BLaER1 treated with 17β-estradiol and CSF1 and Interleukin-3, amounts not matched to agents 10 nM and 100 nM (cell line): ENCODE measurements around the gene GRK5.
"Not testable (repeated sequence)": the region's sequence is repeated elsewhere in the genome, so short reads cannot be mapped to it uniquely, and the experiment has no call there.

Experiments used
- H3K27ac ChIP-seq, 11 experiments: shearing (Covaris generic); formaldehyde crosslinking; 2 replicates each; pipeline ENCODE4 v1.8.1; 2022
- H3K27me3 ChIP-seq, 11 experiments: shearing (Covaris generic); formaldehyde crosslinking; 2 replicates each; pipeline ENCODE4 v1.8.1; 2022
- H3K36me3 ChIP-seq, 11 experiments: shearing (Covaris generic); formaldehyde crosslinking; 2 replicates each; pipeline ENCODE4 v1.8.1; 2022
- H3K4me1 ChIP-seq, 10 experiments: shearing (Covaris generic); formaldehyde crosslinking; 2 replicates each; pipeline ENCODE4 v1.8.1; 2022
- H3K4me2 ChIP-seq, 11 experiments: shearing (Covaris generic); formaldehyde crosslinking; 2 replicates each; pipeline ENCODE4 v1.8.1; 2022
- H3K4me3 ChIP-seq, 10 experiments: shearing (Covaris generic); formaldehyde crosslinking; 2 replicates each; pipeline ENCODE4 v1.8.1; 2022
- H3K9ac ChIP-seq, 11 experiments: shearing (Covaris generic); formaldehyde crosslinking; 2 replicates each; pipeline ENCODE4 v1.8.1; 2022
- H3K9me3 ChIP-seq, 11 experiments: shearing (Covaris generic); formaldehyde crosslinking; replicated peaks in 1 of 11; 2 replicates each; pipeline ENCODE4 v1.8.1; 2022
- H4K20me1 ChIP-seq, 11 experiments: shearing (Covaris generic); formaldehyde crosslinking; 2 replicates each; pipeline ENCODE4 v1.8.1; 2022
- Cebpa-rat ChIP-seq, 11 experiments: shearing (Covaris generic); IDR thresholded peaks; 2 replicates each; pipeline ENCODE4 v1.8.1; 2022

GRK5 gene

DNA sequence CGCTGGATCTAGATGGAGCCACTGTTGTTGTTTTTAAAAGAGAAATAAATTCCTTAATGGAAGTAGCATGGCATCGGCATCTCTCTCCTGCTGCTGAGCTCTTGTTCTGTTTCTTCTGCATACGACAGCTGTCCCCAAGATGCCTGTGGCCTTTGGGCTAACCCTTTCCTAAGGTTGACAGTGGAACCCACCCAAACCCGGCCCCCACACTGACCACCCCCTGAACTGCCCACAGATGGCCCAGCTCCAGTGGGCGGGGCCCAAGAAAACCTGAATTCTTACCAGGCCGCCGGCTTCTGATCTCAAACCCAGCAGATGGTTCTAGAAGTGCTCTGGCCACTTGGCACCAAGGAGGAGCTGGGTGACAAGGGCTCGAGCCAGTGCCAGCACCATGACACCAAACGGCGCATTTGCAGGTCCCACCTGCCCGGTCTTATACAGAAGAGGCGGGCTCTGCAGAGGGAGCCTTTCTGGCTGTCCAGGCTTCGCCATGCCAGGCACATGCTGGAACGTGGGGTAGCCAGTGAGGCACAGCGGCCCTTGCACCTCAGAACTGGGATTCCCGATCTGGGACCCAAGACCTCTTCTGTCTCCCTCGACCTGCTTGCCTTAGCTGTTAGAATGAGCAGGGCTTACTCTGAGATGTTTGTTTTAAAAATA is 252.4 kb downstream of the GRK5 start:
- Histone ChIP-seq H3K4me1 (peaks cover 4 to 42% (median 37%) of the 10 kb centered on the region in 10 experiments; a peak in 19 of 20 replicates), H3K4me2 (no peak overlapping the region), H3K4me3 (no peak overlapping the region), H3K27me3 (0 out of 22 replicates have a peak, but pooled peaks cover 0 to 8% (median 0%) of the 10 kb centered on the region in 11 experiments), H3K9me3 (peaks cover 13 to 24% (median 17%) of the 10 kb centered on the region in 11 experiments), H3K36me3 (no peaks in the 10 kb centered on the region; a peak in 1 of 22 replicates), H4K20me1 (no peaks in the 10 kb centered on the region; a peak in 1 of 22 replicates), H3K9ac (no peak overlapping the region), H3K27ac (no peak overlapping the region)
- no peak for TF ChIP-seq Cebpa-rat (IDR thresholded peaks at IDR 0.05)

DNA sequence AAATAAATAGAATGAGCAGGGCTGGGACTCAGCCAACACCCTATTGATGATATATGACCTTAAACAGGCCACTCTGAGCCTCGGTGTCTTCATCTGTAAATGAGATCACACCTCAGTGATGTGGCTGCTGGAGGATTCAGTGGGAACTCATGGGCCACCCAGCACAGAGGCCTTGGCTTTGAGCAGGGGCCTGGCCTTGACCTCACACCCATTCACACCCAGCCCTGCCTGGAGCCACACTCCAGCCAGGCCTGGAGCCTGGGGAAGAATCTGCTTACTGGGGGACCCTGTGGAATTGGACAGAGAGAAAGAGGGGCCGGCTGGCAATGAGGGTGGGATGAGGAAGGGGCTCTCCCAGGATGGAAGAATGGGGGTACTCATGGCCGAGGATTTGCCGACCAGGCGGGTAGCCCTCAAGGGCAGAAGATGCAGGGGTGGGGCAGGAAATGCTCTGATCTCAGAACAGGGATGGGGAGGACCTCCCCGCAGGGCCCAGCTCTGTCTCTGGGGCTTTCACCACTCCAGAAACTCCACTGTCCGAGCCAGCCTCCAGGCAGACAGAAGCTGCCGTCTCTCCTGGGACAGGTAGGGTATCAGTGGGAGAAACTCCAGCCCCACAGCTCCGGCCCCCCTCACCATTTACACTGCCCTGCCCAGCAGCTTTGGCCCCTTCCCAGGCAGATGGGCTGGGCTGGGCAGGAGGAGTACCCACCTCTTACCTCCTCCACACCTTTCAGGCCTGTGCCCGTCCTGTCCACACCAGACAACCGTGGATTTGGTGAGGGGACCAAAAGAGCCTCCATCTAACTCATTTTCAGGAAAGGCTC is 253.2 kb downstream of the GRK5 start:
- Histone ChIP-seq H3K4me2 (peak overlapping the region in 9 of 11 experiments; percentile 25 to 79 (median 51); a peak in 17 of 22 replicates), H3K4me1 (peaks cover 4 to 38% (median 33%) of the 10 kb centered on the region in 10 experiments; a peak in 19 of 20 replicates)

DNA sequence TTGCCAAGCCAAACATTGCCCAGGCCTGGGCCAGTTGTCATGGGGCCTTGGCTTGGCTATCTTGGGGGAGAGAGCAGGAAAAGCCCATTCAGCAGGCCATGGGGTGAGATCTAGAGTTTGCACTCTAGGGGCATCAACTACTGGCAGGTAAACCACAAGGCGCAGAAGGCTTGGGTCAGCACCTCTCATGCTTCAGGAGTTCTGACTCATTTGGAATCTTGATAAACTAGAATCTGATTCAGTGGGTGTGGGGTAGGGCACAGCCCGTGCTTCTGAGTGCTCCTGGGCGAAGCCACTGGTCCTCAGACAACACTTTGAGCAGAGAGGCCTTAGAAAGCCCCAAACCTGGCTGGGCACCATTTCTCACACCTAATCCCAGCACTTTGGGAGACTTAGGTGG is 254.0 kb downstream of the GRK5 start:
- H4K20me1 ChIP-seq = no peaks in the 10 kb centered on the region; a peak in 1 of 22 replicates
- no peak for TF ChIP-seq Cebpa-rat (IDR thresholded peaks at IDR 0.05)
- no peak overlapping the region for H3K9ac ChIP-seq
- H3K27ac ChIP-seq = no peak overlapping the region
- no peak overlapping the region for H3K4me3 ChIP-seq
- H3K9me3 ChIP-seq = peaks cover 13 to 24% (median 17%) of the 10 kb centered on the region in 11 experiments
- H3K27me3 ChIP-seq = 0 out of 22 replicates have a peak, but pooled peaks cover 0 to under 1% (median 0%) of the 10 kb centered on the region in 11 experiments
- peaks cover 6 to 34% (median 30%) of the 10 kb centered on the region in 10 experiments for H3K4me1 ChIP-seq
- peak overlapping the region in 9 of 11 experiments; percentile 25 to 79 (median 51); a peak in 17 of 22 replicates for H3K4me2 ChIP-seq
- no peaks in the 10 kb centered on the region; a peak in 1 of 22 replicates for H3K36me3 ChIP-seq

More for the DNA sequence above, 253.2 kb downstream of the GRK5 start:
- no peak overlapping the region for H3K27ac ChIP-seq
- H3K9me3 ChIP-seq = peaks cover 13 to 24% (median 17%) of the 10 kb centered on the region in 11 experiments
- no peak overlapping the region for H3K9ac ChIP-seq
- no peaks in the 10 kb centered on the region; a peak in 1 of 22 replicates for H4K20me1 ChIP-seq
- H3K36me3 ChIP-seq = no peaks in the 10 kb centered on the region; a peak in 1 of 22 replicates
- no peak for TF ChIP-seq Cebpa-rat (IDR thresholded peaks at IDR 0.05)
- H3K27me3 ChIP-seq = 0 out of 22 replicates have a peak, but pooled peaks cover 0 to 8% (median 0%) of the 10 kb centered on the region in 11 experiments
- H3K4me3 ChIP-seq = no peak overlapping the region

DNA sequence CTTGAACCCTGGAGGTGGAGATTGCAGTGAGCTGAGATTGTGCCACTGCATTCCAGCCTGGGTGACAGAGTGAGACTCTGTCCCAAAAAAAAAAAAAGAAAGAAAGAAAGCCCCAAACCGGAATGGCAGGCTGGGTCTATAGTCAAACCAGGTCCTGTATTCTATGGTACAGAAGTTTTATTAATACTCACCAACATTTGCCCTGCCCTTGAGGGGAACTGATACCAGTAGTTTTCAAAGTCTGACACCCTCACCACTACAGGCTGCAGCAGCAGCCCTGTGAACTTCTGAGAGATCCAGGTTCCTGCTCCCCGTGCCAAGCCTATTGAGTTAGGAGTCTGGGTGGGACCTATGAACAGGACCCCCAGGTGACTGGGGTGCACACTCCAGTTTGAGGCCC is 254.6 kb downstream of the GRK5 start:
- no peaks in the 10 kb centered on the region for H4K20me1 ChIP-seq
- H3K36me3 ChIP-seq = no peaks in the 10 kb centered on the region; a peak in 1 of 22 replicates
- peak overlapping the region in 1 of 11 experiments; percentile 67; a peak in 3 of 22 replicates for H3K4me2 ChIP-seq
- H3K27ac ChIP-seq = no peak overlapping the region
- no peak overlapping the region for H3K9ac ChIP-seq
- no peak for TF ChIP-seq Cebpa-rat (IDR thresholded peaks at IDR 0.05)
- H3K4me1 ChIP-seq = peaks cover 12 to 34% (median 30%) of the 10 kb centered on the region in 10 experiments
- no peaks in the 10 kb centered on the region for H3K27me3 ChIP-seq
- no peak overlapping the region for H3K4me3 ChIP-seq
- peaks cover 13 to 24% (median 17%) of the 10 kb centered on the region in 11 experiments for H3K9me3 ChIP-seq

DNA sequence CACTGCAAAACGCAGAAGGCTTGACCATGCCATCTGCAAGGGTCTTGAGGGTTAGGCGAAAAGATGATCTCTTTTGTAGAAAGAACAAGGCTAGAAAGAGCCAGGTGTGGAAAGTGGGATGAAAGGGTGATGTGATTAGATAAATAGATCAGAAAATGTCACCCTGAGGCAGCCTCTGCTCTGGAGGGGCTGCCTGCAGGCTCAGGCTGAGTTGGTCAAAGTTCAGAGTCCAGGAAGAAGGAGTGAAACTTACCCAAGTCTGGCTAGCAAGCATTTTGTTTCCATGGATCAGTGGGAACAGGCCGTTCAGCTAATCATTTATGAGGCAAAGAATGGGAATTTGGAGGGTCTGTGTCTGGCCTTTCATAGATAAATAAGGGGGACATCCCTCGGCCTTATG is 255.4 kb downstream of the GRK5 start:
- Histone ChIP-seq H4K20me1 (no peaks in the 10 kb centered on the region), H3K4me1 (peaks cover 13 to 33% (median 29%) of the 10 kb centered on the region in 10 experiments), H3K4me3 (no peak overlapping the region), H3K27ac (no peak overlapping the region), H3K9ac (no peak overlapping the region), H3K36me3 (no peaks in the 10 kb centered on the region; a peak in 1 of 22 replicates), H3K4me2 (no peak overlapping the region), H3K9me3 (peaks cover 13 to 24% (median 17%) of the 10 kb centered on the region in 11 experiments), H3K27me3 (no peaks in the 10 kb centered on the region)
- no peak for TF ChIP-seq Cebpa-rat (IDR thresholded peaks at IDR 0.05)

DNA sequence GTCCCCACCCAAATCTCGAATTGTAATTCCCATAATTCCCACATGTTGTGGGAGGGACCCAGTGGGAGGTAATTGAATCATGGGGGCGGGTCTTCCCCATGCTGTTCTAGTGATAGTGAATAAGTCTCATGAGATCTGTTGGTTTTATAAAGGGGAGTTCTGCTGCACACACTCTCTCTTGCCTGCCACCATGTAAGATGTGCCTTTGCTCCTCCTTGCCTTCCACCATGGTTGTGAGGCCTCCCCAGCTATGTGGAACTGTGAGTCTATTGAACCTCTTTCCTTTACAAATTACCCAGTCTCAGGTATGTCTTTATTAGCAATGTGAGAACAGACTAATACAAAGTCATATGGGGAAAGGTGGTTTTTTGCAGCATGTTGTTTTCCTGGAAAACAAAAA is 255.8 kb downstream of the GRK5 start:
- not testable (repeated sequence) for H4K20me1 ChIP-seq, H3K4me3 ChIP-seq, H3K27ac ChIP-seq, H3K9ac ChIP-seq, H3K36me3 ChIP-seq, H3K27me3 ChIP-seq, H3K4me2 ChIP-seq
- peaks cover 13 to 34% (median 30%) of the 10 kb centered on the region in 10 experiments for H3K4me1 ChIP-seq
- H3K9me3 ChIP-seq = peaks cover 13 to 24% (median 17%) of the 10 kb centered on the region in 11 experiments

DNA sequence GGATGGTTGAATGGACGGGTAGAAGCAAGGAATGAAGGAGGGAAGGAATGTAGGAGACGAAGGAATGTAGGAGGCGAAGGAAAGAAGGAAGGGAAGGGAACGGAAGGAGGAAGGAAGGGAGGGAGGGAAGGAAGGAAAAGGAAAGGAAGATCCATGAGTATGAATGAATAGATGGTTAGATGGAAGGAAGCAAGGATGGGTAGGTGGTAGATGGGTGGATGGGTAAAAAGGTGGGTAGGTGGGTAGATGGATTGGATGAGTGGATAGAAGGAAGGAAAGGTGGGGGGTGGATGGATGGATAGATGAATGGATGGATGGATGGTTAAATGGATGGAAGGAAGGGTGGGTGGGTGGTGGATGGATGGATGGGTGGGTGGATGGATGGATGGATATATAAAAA is 257.7 kb downstream of the GRK5 start:
- Histone ChIP-seq H3K9me3 (peaks cover 13 to 24% (median 17%) of the 10 kb centered on the region in 11 experiments), H3K27me3 (no peaks in the 10 kb centered on the region), H3K27ac (no peak overlapping the region), H3K36me3 (no peaks in the 10 kb centered on the region; a peak in 1 of 22 replicates), H3K4me3 (no peak overlapping the region), H3K9ac (no peak overlapping the region), H3K4me1 (peaks cover 13 to 44% (median 37%) of the 10 kb centered on the region in 10 experiments), H3K4me2 (no peak overlapping the region), H4K20me1 (no peaks in the 10 kb centered on the region)
- TF ChIP-seq Cebpa-rat (IDR thresholded peaks at IDR 0.05) = no peak

DNA sequence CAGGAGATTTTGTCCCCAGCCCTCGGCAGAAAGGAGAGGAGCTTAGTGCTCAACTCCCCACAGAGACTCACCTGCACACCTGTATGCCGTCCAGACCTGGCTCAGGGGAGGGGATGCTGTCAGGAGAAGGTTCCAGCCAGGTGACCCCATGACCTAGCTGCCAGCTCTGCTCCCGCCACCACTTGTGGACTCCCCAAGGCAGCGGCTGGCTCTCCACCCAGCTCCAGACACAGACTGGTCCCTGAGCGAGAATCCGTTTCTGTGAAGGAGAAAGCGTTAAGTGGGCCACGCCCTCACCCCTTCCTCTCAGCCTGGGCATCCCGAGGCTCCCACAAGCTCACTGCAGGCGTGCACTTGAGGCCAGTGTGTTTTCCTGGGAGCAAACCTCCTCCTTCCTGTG is 258.7 kb downstream of the GRK5 start:
- peak overlapping the region in 8 of 11 experiments; percentile 0 to 65 (median 50); a peak in 13 of 22 replicates for H3K4me2 ChIP-seq

More for the DNA sequence above, 258.7 kb downstream of the GRK5 start:
- Histone ChIP-seq H3K4me1 (peaks cover 13 to 38% (median 30%) of the 10 kb centered on the region in 10 experiments), H4K20me1 (no peaks in the 10 kb centered on the region), H3K36me3 (no peaks in the 10 kb centered on the region; a peak in 1 of 22 replicates), H3K4me3 (no peak overlapping the region), H3K9me3 (peaks cover 13 to 24% (median 17%) of the 10 kb centered on the region in 11 experiments), H3K27ac (peak overlapping the region in 1 of 11 experiments; percentile 22; a peak in 2 of 22 replicates), H3K9ac (0 out of 22 replicates have a peak overlapping the region, but pooled peaks of 1 of the 11 experiments have one; percentile 15), H3K27me3 (no peaks in the 10 kb centered on the region)
- TF ChIP-seq Cebpa-rat (IDR thresholded peaks at IDR 0.05) = no peak
